GM10847 (cell line): Measurements from ENCODE around the gene GAP43.

Experiments
- POLR2A ChIP-seq: IDR thresholded peaks from 2 replicates; pipeline ENCODE4 v1.6.1; 2011; ENCODE audit not compliant: insufficient read length; ENCODE audit errors: extremely low read depth

The GAP43 gene

DNA sequence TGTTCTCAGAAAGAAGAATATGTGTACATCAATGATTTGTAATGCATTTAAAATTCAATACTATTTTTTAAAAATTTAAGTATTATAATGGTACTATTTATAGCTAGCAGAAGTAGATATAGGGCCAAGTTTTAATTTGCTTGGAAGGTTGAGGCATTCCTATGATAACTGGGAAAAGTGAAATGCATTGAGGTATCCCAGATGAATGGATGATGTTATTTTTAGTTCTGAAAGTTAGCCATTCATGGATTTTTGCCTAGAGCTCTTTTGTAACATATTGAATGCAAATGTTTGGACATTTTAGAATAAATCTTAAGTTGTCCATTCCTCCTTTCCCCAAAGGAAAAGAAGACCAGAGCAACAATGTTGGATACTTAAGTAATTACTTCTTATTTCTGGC lies 47.6 kb downstream of the GAP43 start:
- no peak for TF ChIP-seq POLR2A

DNA sequence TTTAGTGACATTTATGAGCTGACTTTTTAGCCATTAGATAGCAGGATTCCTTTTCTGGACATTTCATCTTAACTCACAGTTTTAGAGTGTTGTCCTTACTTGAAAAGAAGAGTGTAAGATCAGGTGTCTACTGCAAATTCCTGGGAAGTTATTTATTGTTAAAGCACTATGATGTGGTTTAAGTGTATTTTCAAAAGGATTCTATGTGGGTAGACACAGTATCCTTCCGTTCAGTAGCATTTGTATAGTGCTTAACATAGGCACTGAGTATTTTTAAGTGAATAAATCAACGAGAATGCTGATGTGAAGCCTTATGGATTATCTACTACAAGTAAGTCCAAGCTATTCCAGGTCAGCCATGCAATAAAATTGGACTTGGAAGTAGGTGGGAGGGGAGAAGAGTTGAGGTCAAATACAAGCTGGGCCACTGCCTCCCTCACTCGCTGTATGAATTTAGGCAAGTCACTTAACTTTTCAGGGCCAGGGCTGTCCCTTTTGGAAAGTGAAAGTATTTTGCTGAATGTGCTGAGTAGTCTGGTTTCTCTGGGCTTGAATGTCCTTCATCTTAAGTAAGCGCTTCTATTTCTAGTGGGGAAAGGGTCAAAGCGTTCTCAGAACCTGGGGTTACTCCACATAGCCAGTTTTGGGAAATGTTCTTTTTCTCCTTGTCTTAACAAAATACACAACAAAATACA lies 48.6 kb downstream of the GAP43 start:
- no peak for TF ChIP-seq POLR2A

DNA sequence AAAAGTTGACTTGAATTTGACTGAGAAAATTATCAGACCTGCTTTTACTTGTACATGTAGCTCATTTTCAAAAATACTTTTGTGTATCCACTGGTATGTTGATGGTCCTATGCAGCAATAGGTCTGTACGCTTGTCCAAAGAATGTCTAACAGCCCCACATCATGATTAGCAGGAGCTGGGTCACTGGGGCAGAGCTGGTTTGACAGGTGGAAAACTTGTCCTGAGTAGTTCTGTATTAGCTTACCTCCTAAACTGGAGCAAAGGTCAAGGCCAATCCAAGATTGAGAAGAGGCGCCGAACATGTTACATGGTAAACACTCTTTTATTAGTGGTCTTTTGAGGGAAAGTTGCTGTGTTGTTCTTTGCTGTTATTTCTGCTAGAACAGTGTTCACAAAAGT lies 50.6 kb downstream of the GAP43 start:
- no peak for TF ChIP-seq POLR2A

DNA sequence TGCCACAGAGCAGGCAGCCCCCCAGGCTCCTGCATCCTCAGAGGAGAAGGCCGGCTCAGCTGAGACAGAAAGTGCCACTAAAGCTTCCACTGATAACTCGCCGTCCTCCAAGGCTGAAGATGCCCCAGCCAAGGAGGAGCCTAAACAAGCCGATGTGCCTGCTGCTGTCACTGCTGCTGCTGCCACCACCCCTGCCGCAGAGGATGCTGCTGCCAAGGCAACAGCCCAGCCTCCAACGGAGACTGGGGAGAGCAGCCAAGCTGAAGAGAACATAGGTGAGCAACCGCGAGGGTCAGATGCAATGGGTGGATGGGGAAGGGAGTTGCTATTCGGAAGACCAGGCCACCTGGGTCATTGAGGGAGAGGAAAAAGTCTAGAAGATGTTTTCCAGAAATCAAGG lies 53.0 kb downstream of the GAP43 start:
- TF ChIP-seq POLR2A = no peak

DNA sequence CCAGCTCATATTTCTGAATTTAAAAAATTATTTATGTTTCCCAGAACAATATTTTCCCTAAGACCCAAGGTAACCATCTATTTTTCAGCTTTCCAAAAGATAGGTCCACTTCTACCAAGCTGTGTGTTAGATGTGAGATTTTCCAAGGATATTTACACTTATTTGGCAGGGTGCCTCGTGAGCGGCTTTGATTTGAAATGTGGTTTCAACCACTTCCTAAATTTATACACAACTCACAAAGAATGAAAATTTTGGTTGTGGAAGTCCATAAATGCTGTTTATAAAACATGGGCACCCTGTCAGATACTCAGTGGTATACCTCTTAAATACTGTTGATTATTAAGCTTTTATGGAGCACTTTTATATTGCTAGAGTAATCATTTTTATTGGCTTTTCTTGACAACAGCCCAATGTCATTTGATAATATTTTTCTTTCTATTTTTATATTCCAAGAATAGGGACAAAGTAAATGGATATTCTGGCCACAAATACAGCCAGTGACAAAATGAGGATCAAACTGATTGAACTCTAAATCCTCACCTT lies 57.6 kb downstream of the GAP43 start:
- TF ChIP-seq POLR2A = no peak

DNA sequence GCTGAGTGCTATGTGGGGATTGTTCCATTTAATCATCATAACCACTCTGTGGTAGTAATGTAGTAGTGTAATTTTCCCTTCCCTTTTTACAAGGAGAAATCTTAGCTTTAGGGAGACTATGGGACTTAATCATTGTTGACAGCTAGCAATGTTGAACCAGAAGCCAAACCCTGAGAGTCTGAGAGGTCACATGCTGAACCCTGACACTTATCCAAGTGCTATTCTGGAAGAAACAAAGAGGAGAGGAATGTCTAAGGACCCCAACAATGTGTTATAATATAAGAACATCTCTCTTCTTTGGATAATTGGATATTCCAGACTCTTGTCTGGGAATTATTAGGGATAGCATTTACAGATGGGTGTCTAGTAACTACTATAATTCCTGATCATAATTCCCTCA lies 58.4 kb downstream of the GAP43 start:
- no peak for TF ChIP-seq POLR2A

DNA sequence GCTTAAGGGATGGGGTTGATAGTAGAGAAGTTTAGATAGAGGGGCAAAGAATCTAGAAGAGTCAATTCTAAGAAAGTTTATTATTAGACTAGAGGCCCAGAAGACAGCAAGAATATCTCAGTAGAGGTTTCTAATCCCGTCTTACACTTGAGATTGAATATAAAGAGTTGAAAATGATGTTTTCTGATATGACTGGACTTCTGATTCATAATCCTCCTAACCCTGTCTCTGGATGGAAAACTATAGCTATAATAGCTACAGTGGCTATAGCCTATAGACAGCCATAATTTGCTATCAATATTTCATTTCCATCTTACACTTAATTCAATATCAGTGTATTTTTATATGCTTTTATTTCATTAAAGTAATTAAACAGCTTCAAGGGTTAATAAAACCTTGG lies 60.0 kb downstream of the GAP43 start:
- TF ChIP-seq POLR2A = no peak

DNA sequence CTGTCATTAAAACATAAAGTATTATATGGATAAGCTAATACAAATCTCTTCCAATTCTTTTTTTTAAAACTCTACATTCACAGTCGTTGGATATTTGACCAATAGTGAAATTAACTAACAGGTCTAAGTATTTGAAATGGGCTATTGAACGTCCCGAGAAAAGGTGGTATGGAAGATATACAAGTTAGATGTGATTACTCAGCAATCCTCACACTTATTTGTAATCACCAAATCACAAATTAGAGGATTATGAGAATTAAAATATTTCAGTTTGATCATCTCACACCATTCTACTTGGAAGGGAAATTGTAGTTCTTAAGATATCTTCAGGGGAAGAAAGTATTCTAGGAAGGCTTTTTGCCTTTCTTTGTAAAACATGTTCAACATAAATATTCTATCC lies 60.5 kb downstream of the GAP43 start:
- TF ChIP-seq POLR2A = no peak

DNA sequence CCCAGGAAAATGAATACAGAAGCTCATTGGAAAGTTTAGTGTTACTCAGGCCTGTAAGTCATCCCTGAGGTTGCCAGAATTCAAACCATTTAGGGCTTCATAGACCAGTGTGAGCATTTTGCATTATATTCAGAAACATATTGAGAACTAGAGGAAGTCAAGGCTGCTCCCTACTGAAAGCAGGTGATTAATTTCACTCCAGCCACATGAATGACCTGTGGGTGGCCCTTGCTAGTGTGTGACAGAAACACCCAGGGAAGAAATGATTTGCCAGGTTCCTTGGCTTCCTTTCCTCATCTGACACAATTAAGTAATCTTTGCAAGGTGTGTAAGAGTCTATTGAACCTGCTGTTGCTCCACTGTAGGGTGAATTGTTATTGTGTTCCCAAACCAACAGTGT lies 61.8 kb downstream of the GAP43 start:
- TF ChIP-seq POLR2A = no peak

DNA sequence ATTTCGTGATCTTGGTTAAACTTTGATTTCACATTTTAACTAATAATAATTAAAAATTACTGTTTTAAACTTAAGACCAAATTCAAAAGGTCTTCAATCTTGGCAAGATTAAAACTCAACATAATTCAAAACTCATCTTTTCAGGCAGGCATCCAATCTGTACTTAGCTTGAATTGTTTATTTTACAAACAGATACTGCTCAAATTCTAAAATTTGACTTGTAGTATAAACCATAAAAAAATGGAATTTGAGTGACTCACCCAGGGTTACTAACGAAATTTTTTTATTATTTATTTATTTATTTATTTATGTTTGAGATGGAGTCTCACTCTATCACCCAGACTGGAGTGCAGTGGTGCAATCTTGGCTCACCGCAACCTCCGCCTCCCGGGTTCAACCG lies 64.4 kb downstream of the GAP43 start:
- TF ChIP-seq POLR2A = no peak

DNA sequence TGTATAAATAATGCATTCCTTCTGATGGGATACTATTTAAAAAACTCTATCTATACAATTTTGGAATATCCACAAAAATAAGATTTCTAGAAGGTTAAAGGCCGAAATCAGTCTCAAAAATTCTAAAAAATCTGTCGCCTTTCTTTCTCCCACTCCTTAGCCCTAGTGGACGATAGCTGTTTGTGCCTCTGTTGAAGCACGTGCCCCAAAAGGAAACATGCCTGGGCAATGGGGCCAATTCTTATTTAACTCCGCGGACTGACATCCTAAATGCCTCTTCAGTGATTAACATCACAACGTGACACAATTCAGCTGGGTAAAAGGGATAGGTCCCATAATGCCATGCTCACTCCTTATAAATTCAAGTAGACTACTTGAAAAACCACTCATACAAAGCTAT lies 65.1 kb downstream of the GAP43 start:
- no peak for TF ChIP-seq POLR2A

DNA sequence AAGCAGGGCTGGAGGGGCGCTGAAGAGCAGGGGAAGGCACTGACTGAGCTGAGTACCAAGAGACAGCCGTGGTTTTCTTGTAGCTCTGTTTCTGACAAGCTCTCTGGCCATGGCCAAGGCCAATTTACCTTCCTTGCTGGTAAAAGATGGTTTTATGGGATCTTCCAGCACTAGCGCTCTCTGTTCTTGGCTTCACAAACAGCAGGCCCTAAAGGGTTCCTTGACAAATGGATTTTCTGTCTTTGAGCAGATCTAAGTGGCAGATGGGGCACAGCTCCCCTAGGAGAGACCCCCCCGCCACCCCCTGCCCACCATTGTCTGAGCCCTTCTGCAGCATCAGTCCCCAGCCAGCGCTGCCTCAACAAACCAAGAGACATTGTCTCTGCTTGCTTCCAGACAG lies 66.6 kb downstream of the GAP43 start:
- no peak for TF ChIP-seq POLR2A

DNA sequence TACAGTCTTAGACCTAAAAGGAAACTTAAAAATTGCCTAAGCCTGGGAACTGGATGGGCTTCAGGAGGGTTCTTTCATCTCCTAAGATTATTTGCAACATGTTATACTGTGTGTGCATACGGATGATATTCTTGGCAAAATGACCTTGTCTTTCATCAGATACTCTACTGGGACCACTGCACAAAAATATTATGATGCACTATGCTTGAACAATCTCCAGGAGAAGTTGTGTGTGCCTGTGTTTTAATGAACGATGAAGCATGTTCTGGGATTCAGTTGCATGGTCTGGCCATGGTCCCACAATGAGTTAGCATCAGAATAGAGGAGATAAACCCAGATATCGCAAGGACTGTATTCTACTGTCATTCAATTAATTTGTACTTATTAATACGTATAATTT lies 68.7 kb downstream of the GAP43 start:
- TF ChIP-seq POLR2A = no peak

DNA sequence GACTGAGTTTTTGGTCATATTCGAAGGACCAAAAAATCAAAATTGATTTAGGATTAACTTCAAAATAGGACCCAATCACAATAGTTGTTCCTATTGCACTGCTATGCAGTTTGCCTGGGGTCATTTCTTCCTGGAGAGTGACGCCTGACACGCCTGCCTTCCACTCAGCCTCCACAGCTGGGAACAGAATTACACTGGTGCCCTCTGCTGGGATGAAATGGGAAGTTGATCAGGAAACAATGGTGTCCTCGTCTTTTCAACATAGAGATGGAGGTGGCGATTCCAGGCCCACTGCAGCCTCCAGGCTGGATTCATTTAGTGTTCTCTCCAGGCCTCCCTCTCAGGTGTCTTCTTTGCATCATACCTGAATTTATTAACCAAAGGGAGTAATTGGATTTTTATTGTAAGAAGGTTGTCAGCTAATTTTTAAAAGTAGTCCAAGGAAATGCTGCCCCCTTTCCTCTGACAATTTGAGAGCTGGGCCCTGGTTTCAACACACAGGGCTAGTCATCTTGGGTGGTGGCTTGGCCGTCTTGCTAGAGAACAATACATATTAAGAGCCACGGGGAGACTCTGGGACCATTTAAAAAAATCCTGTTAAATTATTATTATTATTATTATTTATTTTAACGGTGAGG lies 69.7 kb downstream of the GAP43 start:
- no peak for TF ChIP-seq POLR2A

DNA sequence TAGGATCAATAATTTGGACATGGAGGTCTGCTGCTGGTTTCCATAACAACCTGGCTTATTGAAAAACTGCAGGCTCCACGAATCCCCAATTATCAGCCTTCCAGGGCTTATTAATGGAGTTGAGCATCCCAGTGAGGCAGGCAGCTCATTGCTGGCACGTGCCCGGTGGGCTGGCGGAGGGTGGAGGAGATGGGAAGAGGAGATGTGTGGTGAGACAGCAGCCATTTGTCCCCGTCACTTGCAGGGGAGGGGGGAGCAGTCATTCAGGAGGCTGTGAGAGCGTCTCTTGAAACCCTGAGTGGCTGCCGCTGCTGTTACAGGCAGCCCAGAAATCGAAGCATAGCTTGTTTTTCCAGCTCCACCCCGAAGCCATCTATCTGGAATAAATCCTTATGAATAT lies 70.6 kb downstream of the GAP43 start:
- no peak for TF ChIP-seq POLR2A

DNA sequence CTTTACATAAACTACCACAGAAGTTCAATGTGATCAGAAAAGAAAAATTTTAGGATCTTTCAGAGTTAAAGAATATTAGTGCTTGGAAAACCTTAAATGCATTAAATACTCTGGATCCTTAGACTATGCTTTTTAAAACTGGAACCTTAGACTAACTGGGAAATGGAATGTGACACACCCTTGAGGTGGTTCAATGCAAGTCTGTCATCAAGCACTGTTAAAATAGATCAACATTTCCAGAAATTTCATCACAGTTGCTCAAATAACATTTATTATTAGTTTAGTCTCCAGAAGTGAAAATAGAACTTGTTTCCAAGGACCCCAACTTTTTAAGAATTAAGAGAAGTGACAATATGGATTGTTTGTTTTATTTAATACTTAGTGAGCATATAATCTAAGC lies 71.8 kb downstream of the GAP43 start:
- no peak for TF ChIP-seq POLR2A
